IPS-NIHi11 (cell line): ENCODE results near the gene NDUFB3.
"Not testable (repeated sequence)": the region's sequence is repeated elsewhere in the genome, so short reads cannot be mapped to it uniquely, and the experiment has no call there.

Experiments used
- DNase-seq: peaks from one replicate; pipeline ENCODE4 v3.0.0; 2012; ENCODE audit warnings: mixed read lengths, low spot score

Gene NDUFB3

DNA sequence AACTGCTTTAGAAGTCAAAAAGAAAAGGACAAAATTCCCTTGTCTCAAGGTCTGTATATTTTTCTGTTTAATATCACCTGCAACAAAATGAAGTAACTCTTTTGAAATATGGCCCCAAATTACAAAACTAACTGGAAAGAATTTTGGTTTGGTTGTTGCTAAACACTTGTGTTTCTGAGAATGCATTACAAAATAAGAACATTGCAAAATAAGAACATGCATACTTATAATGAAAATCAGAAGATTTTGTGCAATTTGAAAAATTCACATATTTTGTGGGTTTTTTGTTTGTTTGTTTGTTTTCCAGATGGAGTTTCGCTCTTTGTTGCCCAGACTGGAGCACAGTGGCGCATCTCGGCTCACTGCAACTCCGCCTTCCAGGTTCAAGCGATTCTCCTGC, 21.8 kb downstream of the NDUFB3 start:
- DNase-seq: no peak

- no peak for DNase-seq
Measured at GRCh38 chr2:201100497-201100896, 28.7 kb downstream of the NDUFB3 start.

- DNase-seq: no peak
Measured at GRCh38 chr2:201105759-201106158, 34.0 kb downstream of the NDUFB3 start.

- DNase-seq: no peak
Measured at GRCh38 chr2:201107624-201108023, 35.8 kb downstream of the NDUFB3 start.

DNA sequence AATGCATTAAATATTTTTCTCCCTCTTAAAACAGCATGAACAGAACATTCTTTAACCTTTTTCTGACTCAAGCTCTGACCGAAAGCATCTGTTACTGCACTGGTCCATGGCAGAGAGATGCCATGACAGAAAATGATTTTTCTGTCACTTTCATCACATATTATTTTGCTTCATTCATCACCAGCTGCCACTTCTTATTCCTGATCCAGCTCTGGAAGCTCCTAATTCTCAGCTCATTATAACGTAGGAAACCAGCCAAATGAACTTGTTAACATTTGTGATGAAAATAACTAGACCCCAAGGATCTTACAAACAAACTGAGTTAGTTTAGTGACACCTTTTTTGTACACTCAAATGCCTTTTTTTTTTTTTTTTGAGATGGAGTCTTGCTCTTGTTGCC, 36.5 kb downstream of the NDUFB3 start:
- no peak for DNase-seq

DNA sequence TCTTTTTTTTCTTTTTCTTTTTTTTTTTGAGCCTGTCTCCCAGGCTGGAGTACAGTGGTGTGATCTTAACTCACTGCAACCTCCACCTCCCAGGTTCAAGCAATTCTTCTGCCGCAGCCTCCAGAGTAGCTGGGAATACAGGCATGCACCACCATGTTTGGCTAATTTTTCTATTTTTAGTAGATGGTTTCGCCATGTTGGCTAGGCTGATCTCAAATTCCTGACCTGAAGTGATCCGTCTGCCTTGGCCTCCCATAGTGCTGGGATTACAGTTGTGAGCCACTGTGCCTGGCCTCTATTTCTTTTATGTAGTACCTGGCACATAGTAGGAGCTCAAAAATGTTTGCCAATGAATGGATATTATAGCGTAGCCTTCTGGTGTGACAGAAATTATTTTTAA, 37.4 kb downstream of the NDUFB3 start:
- no peak for DNase-seq

GRCh38 chr2:201110615-201111014, 38.8 kb downstream of the NDUFB3 start:
- no peak for DNase-seq

- DNase-seq: no peak
Measured at GRCh38 chr2:201111096-201111495, 39.3 kb downstream of the NDUFB3 start.

DNA sequence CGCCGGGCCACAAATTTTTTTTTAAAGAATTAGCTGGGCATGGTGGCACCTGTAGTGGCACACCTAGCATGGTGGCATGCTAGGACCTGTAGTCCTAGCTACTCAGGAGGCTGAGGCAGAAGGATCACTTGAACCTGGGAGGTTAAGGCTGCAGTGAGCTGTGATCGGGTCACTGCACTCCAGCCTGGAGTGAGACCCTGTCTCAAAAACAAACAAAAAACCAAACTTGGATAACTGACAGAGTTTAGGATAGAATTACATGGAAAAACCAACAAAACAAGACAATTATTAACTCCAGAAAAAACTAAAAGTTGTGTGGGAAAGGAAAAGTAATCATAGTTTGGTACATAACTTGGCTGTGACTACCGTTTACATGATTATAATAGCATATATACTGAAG, 42.5 kb downstream of the NDUFB3 start:
- no peak for DNase-seq

DNA sequence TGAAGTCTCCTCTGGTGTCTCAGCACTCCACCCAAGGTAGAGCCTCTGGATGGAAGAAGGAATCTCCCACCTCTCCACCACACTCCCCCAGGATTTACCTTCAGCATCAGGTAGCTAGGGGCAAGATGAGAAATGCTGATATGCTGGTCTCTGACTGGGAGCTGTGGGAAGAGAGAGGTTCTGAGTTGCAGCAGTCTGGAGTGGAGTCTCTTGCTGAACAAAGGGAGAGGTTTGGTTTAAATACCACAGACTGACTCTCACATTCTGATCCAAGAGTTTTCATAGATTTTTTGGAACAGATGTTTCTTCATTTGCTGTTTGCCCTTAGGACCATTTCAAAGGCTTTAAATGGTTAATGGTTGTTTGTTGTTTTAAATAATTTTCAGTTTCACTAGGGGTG, 43.0 kb downstream of the NDUFB3 start:
- DNase-seq: no peak

DNA sequence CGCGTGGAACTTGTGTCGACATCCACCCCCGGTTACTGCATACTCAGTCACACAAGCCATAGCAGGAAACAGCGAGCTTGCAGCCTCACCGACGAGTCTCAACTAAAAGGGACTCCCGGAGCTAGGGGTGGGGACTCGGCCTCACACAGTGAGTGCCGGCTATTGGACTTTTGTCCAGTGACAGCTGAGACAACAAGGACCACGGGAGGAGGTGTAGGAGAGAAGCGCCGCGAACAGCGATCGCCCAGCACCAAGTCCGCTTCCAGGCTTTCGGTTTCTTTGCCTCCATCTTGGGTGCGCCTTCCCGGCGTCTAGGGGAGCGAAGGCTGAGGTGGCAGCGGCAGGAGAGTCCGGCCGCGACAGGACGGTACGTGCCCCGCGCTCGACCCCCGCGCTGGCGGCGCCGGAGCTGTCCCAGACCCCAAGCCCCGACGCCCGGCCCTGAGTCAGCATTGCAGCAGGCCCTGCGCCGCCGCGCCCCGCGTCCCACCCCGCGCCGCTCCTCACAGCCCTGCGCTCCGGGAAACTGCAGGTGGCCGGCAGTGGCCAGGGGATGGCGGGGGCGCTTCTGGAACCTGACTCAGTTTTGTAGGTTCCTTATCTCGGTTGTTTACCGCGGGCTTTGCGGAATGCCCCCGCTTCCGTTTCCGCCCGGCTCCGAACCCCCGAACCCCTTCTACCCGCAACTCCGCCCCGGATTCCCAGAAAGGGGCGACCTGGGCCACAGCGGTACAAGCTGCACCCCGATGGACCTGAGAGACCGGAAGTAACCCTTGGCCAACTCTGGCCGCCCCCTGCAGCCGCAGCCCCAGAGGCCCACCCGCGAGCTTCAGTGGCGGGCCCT, 44.5 kb downstream of the NDUFB3 start, which contains the start of gene CFLAR:
Gene CFLAR, plus strand, starts transcription at position 50 of the 844 bp plus-strand sequence. CDS start 13,702 bp downstream, outside the sequence.
- peak; percentile 62 for DNase-seq

GRCh38 chr2:201116959-201117734, 45.3 kb downstream of the NDUFB3 start:
- no peak for DNase-seq

DNA sequence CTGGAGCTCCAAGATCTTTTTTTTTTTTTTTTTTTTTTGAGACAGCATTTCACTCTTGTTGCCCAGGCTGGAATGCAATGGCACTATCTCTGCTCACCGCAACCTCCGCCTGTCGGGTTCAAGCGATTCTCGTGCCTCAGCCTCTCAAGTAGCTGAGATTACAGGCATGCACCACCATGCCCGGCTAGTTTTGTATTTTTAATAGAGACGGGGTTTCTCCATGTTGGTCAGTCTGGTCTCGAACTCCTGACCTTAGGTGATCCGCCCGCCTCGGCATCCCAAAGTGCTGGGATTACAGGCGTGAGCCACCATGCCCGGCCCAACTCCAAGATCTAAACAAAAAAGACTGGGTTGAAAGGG, 45.9 kb downstream of the NDUFB3 start:
- DNase-seq: not testable (repeated sequence)

DNA sequence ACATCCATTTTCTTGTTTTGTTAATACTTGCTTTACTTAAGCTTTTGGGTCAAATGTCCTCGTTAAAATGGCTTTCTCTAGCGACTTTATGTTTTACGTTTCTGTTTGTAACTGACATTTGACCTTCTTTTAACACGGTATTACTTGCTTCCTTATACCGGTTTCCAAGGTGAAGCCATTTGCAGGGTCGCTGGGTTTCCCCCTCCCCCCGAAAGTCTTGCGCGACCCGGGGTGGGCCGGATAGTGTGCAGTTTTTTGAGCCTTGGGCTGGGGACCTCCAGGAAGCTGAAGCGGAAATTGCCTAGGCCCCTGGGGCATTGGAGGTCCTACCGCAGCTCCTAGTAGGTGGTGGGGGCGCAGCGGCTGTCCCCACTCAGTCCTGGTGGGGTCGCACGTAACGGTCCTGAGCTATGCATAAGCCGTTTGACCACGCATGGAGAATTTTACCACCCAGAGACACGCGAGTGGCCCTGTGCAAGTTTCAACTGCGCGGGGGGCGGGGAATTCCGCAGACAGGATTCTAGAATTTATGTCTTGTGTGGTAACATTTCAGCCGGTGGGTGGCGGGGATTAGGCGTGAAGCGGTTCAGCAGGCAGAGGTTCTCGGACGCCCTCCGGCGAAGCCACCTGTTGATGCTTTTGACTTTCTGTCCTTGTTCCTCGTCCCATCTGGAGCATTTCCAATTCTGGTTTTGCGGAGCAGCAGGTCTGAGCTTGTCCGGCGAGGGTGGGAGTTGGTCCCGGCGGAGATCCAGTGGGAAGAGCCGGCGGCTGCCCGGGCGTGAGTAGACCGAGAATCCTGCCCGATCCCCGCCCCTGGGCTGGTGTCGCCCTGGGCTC, 46.5 kb downstream of the NDUFB3 start:
- DNase-seq: peak; percentile 58

DNA sequence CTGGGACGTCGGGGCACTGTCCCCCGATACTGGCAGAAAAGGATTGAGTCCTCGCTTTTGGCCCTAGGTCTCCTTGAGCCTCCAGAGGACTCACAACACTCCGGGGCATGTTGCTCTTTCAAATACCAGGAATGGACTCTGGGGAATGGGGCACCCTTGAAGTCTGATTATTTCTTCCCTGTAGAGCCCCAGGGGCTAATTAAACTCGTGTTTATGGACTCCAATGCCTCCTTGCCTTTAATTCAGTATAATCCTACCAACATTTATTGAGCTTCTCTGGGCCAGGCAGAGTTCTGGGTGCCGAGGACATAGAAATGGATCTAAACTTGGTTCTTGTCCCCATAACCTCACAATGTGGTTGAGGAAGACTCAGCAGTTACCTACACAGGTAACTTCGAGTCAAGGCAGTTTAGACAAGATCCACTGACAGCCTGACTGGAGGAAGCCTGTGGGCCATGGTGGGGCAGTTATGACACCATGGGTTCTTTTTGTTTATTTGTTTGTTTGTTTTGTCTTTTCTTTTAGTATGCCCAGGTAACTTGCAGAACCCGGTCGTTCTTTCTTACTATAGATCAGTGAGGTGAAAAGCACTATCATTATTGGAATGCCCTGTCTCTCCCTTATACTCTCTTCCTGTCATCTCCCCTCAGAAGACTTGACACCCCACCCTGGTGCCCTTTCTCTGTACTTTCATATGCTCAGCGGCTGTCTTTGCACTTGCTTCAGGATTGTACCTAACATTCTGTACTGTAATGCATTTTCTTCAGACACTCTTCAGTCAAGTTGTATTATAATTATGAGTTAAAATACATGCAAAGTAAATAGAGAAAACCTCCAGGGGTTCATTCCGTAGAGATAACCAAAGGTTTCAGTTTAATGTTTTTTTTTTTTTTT, 47.4 kb downstream of the NDUFB3 start:
- DNase-seq: peak; percentile 50

- DNase-seq: no peak
Measured at GRCh38 chr2:201122276-201122675, 50.5 kb downstream of the NDUFB3 start.

DNA sequence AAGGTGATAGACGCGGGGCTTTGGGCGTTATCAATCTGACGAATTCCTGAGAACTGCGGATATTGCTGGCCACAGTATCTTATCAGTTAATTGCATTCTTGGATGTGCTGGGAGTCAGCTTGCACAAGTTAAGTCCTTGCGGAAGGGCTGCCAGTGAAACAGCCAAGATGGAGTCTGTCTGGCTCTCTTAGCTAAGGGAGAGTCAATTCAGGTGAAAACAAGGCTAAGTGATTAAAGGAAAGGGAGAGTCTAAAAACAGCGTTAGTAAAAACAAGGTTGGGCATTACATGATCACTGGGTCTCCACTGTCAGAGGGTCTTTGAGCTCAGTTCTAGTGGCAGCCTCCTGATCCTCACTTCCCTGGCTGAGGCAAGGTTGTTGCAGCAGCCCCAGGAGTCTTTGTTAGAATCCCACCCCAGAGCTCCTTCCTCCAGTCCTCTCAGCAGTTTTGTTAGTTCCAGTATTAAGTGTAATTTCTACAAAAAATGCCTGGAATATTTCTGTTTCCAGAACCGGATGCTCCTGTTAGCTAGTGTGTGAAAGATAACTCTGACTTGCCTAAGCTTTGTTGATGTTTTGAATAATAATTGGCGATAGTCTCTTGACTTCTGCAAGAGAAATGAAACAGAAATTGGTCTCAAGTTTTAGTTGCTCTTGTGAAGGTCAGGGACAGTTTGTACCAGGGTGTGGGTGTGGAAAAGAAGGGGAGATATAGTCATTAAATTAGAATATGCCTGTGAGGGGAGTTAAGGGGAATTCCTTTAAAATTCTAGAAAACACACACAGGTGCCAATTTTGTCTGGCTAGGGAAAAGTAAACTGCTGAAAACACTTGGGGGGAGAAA, 54.7 kb downstream of the NDUFB3 start:
- no peak for DNase-seq

GRCh38 chr2:201127152-201127511, 55.3 kb downstream of the NDUFB3 start:
- no peak for DNase-seq

GRCh38 chr2:201127570-201127969, 55.8 kb downstream of the NDUFB3 start:
- DNase-seq: no peak

GRCh38 chr2:201128033-201128432, 56.2 kb downstream of the NDUFB3 start:
- DNase-seq: no peak
